ENCODE results near the gene NSD1.

- TF ChIP-seq CTCF (IDR thresholded peaks at IDR 0.05; ENCODE audit: poor library complexity, severe bottlenecking) = no peak
- no peak for TF ChIP-seq RAD21 (conservative IDR thresholded peaks at IDR 0.05)
- no peak for TF ChIP-seq SMC3 (conservative IDR thresholded peaks at IDR 0.05; ENCODE audit: poor library complexity)
- no peak for TF ChIP-seq POLR2AphosphoS5 (IDR thresholded peaks at IDR 0.05)
- no peak for TF ChIP-seq EZH2 (IDR thresholded peaks at IDR 0.05; ENCODE audit: borderline replicate concordance, insufficient read depth, low read length, poor library complexity, severe bottlenecking)
- no peak for TF ChIP-seq REST (IDR thresholded peaks at IDR 0.05; ENCODE audit: borderline replicate concordance)
- no peak for TF ChIP-seq EP300 (conservative IDR thresholded peaks at IDR 0.05; ENCODE audit: poor library complexity, severe bottlenecking)
These were observed 20.9 kb upstream of the NSD1 start for GRCh38 chr5:177112589-177113220.

All from neural cell (in vitro differentiated cells).